GM12878 (cell line): ENCODE results near the gene HSPA12B. TPM values are rescaled to one million over a fixed set of nuclear protein-coding genes. Genes with fewer than 3 reads are reported as not detected.

Source experiments
- ATAC-seq: fragments of 200-7000 bp; cut with Tn5 transposase; 3 replicates; pipeline ENCODE4 v1.9.1; 2020; ENCODE audit warnings: mild to moderate bottlenecking, moderate library complexity
- BruUV-seq: library from RNA; stranded (reverse); fragments of 400-500 nt; replicated peaks from 2 replicates; lab custom pipeline; 2021; lab: Mats Ljungman, UMichigan
- CTCF ChIA-PET: fragments of 300-600 bp; sonication (Branson Sonifier 250); formaldehyde crosslinking; extraction: SDS; loops from one replicate; lab custom pipeline; 2021; ENCODE audit warnings: inconsistent platforms; lab: Yijun Ruan, JAX
- POLR2A ChIA-PET: fragments of 350-600 bp; formaldehyde crosslinking; extraction: SDS; loops from one replicate; lab custom pipeline; 2021; ENCODE audit warnings: inconsistent platforms; lab: Charles Lee
- RAD21 ChIA-PET: fragments of 300-600 bp; sonication (Branson Sonifier 250); formaldehyde crosslinking; loops from one replicate; lab custom pipeline; 2023; ENCODE audit warnings: antibody characterized with exemption; ENCODE audit not compliant: unreplicated experiment; lab: Charles Lee
- SMC1A ChIA-PET: fragments of 300-600 bp; sonication (Branson Sonifier 250); formaldehyde crosslinking; loops from one replicate; lab custom pipeline; 2023; ENCODE audit not compliant: unreplicated experiment, uncharacterized antibody; lab: Charles Lee
- DNase-seq: peaks from one replicate; pipeline ENCODE4 v3.0.0-alpha.2; 2011; ENCODE audit warnings: low read depth, low spot score
- FAIRE-seq: peaks from 3 replicates; lab custom pipeline; 2011; peaks lifted over from hg19 to GRCh38; lab: Jason Lieb, UNC
- H2AFZ ChIP-seq: 2 replicates; pipeline ENCODE4 v1.6.0; 2011; ENCODE audit warnings: low read depth, low read length, control low read depth; ENCODE audit not compliant: control insufficient read depth
- H3K27ac ChIP-seq: 2 replicates; pipeline ENCODE4 v1.5.1; 2011; ENCODE audit warnings: control low read depth; ENCODE audit not compliant: control insufficient read depth, insufficient read depth
- H3K27me3 ChIP-seq, 2 experiments: replicated peaks in 1 of 2; 2 replicates each; pipeline versions ENCODE4 v1.6.0 to v1.6.1; 2011; ENCODE audit warnings: low read length in 1 of 2; ENCODE audit not compliant: control insufficient read depth in 2 of 2, insufficient read depth in 2 of 2
- H3K36me3 ChIP-seq, 2 experiments: 2 replicates each; pipeline ENCODE4 v1.5.1; 2011; ENCODE audit warnings: low read length in 1 of 2; ENCODE audit not compliant: control insufficient read depth in 2 of 2, insufficient read depth in 2 of 2
- H3K4me1 ChIP-seq: 2 replicates; pipeline ENCODE4 v1.6.1; 2011; ENCODE audit warnings: mild to moderate bottlenecking, low read length, moderate library complexity, mixed read lengths; ENCODE audit not compliant: control insufficient read depth, insufficient read depth
- H3K4me2 ChIP-seq: 2 replicates; pipeline ENCODE4 v1.6.0; 2011; ENCODE audit warnings: control low read depth; ENCODE audit not compliant: control insufficient read depth, insufficient read depth
- H3K4me3 ChIP-seq: fragments of 200-600 bp; sonication (generic); 2 replicates; pipeline ENCODE4 v1.5.1; 2016
- H3K79me2 ChIP-seq: 2 replicates; pipeline ENCODE4 v1.6.0; 2011; ENCODE audit warnings: low read length; ENCODE audit not compliant: control insufficient read depth, insufficient read depth
- H3K9ac ChIP-seq: 2 replicates; pipeline ENCODE4 v1.8.0; 2011; ENCODE audit warnings: low read length, control low read depth, mixed read lengths; ENCODE audit not compliant: control insufficient read depth, insufficient read depth
- H3K9me3 ChIP-seq: replicated peaks from 3 replicates; pipeline ENCODE4 v1.5.1; 2011; ENCODE audit warnings: mild to moderate bottlenecking, low read length; ENCODE audit not compliant: control insufficient read depth, insufficient read depth
- H4K20me1 ChIP-seq: 2 replicates; pipeline ENCODE4 v1.6.0; 2011; ENCODE audit not compliant: control insufficient read depth, insufficient read depth
- CBX5 ChIP-seq: sonication (generic); IDR thresholded peaks from 2 replicates; pipeline ENCODE4 v1.6.1; 2016; ENCODE audit warnings: low read depth, moderate library complexity, mild to moderate bottlenecking, inconsistent platforms
- ESRRA ChIP-seq: IDR thresholded peaks from 2 replicates; pipeline ENCODE4 v1.6.1; 2012; ENCODE audit warnings: mild to moderate bottlenecking, low read length, improper control_type of control experiment
- MEF2A ChIP-seq: IDR thresholded peaks from 2 replicates; pipeline ENCODE4 v1.6.1; 2011; ENCODE audit warnings: low read depth, mild to moderate bottlenecking, low read length, moderate library complexity; ENCODE audit not compliant: insufficient read depth
- NFYA ChIP-seq: IDR thresholded peaks from 2 replicates; pipeline ENCODE4 v1.6.1; 2011; ENCODE audit warnings: low read depth, mild to moderate bottlenecking, low read length, improper control_type of control experiment, borderline replicate concordance
- PML ChIP-seq: IDR thresholded peaks from 2 replicates; pipeline ENCODE4 v1.6.1; 2012; ENCODE audit warnings: low read length, inconsistent platforms
- RCOR1 ChIP-seq: conservative IDR thresholded peaks from 2 replicates; pipeline ENCODE4 v1.6.1; 2012; ENCODE audit warnings: low read depth, low read length, improper control_type of control experiment
- SMAD5 ChIP-seq: IDR thresholded peaks from 2 replicates; pipeline ENCODE4 v1.6.1; 2016; ENCODE audit warnings: antibody characterized with exemption, low read depth
- TARDBP ChIP-seq: IDR thresholded peaks from 2 replicates; pipeline ENCODE4 v1.6.1; 2016; ENCODE audit warnings: borderline replicate concordance
- USF2 ChIP-seq: IDR thresholded peaks from 2 replicates; pipeline ENCODE4 v1.6.1; 2011; ENCODE audit warnings: low read depth, low read length, improper control_type of control experiment, borderline replicate concordance
- YY1 ChIP-seq: IDR thresholded peaks from 2 replicates; pipeline ENCODE4 v1.6.1; 2011; ENCODE audit warnings: low read depth, mild to moderate bottlenecking, low read length
- ZNF217 ChIP-seq: fragments of 450-650 bp; IDR thresholded peaks from 2 replicates; pipeline ENCODE4 v1.6.1; 2017; ENCODE audit warnings: antibody characterized with exemption, mild to moderate bottlenecking
- ZNF384 ChIP-seq: IDR thresholded peaks from 2 replicates; pipeline ENCODE4 v1.6.1; 2012; ENCODE audit warnings: low read depth, mild to moderate bottlenecking, low read length, improper control_type of control experiment, borderline replicate concordance
- ZSCAN29 ChIP-seq: fragments of 450-650 bp; IDR thresholded peaks from 2 replicates; pipeline ENCODE4 v1.6.1; 2017; ENCODE audit warnings: mild to moderate bottlenecking, moderate library complexity
- WGBS: methylation state at CpG from one replicate; pipeline ENCODE4 v1.1.6; 2016; ENCODE audit warnings: low lambda C conversion rate; ENCODE audit not compliant: insufficient replicate concordance, insufficient coverage; ENCODE audit errors: missing lambda C conversion rate; 5-methylcytosine and 5-hydroxymethylcytosine counted together
- in situ Hi-C: fragments of 300-500 bp; cut with MboI; formaldehyde crosslinking; loops from 9 replicates; pipeline ENCODE4 v1.14.3; 2018; ENCODE audit warnings: mixed read lengths
- intact Hi-C: fragments of 100-400 bp; cut with micrococcal nuclease; formaldehyde crosslinking; loops from one replicate; pipeline ENCODE4 v1.14.2; 2022; ENCODE audit not compliant: unreplicated experiment
- polyA plus RNA-seq, 11 experiments: library from polyadenylated mRNA; depleted of rRNA in 4 of 11; unstranded in 6 of 11; stranded (reverse) in 5 of 11; fragments of >200 nt; fragmentation: Nextera tagmentation in 4 of 11; fragmentation: Illumina TruSeq in 1 of 11; extraction: Ambion mirVana in 4 of 11; extraction: Trizol in 1 of 11; gene quantifications; 1 replicate in 1 of 11; 2 replicates in 10 of 11; pipeline versions ENCODE4 v1.2.1 to v1.2.3, GENCODE V29; 2011 to 2016; ENCODE audit warnings: inconsistent platforms in 2 of 11, missing spikeins in 2 of 11, low read depth in 1 of 11
- total RNA-seq, 4 experiments: library from RNA; depleted of rRNA in 3 of 4; stranded (reverse); fragments of >200 nt in 3 of 4; fragmentation: Illumina TruSeq in 1 of 4; extraction: Trizol in 1 of 4; gene quantifications; 2 replicates each; pipeline versions ENCODE4 v1.2.1 to v1.2.3, GENCODE V29; 2013 to 2021
- TF ChIP-seq, protein P1 (sequence below): IDR thresholded peaks from 2 replicates; pipeline ENCODE4 v1.6.1; 2011; ENCODE audit warnings: mild to moderate bottlenecking, low read depth, low read length, moderate library complexity; ENCODE audit not compliant: insufficient replicate concordance
- TF ChIP-seq, protein P2 (sequence below): fragments of 450-650 bp; conservative IDR thresholded peaks from 2 replicates; pipeline ENCODE4 v1.6.1; 2017; ENCODE audit warnings: mild to moderate bottlenecking, moderate library complexity

HSPA12B gene
- total and polyA plus RNA-seq, 10 of the 15 experiments (the other 5 are each of a cell fraction or from before 2014, with no cell fraction given) = 0.08 TPM; not detected in 9

GRCh38 chr20:3691897-3692296 is 40.6 kb upstream of the HSPA12B start:
- in situ Hi-C loops = no loop called here
- DNase-seq (no peak), FAIRE-seq (no peak), ATAC-seq (no peak)
- H3K27me3 ChIP-seq = no peaks in the 10 kb centered on the region; a peak in 1 of 4 replicates
- ChIA-PET POLR2A (no interaction called here), SMC1A (no interaction called here), CTCF (no interaction called here), RAD21 (no interaction called here)
- no peak overlapping the region for H2AFZ ChIP-seq
- BruUV-seq = no TSS peak
- H3K9ac ChIP-seq = no peak overlapping the region
- TF ChIP-seq CBX5 (no peak), ESRRA (no peak), SMAD5 (no peak), ZSCAN29 (no peak), MEF2A (no peak), YY1 (no peak), ZNF217 (no peak), ZNF384 (no peak), RCOR1 (no peak), TARDBP (no peak), USF2 (no peak), NFYA (no peak), PML (no peak)
- TF ChIP-seq, protein P1, sequence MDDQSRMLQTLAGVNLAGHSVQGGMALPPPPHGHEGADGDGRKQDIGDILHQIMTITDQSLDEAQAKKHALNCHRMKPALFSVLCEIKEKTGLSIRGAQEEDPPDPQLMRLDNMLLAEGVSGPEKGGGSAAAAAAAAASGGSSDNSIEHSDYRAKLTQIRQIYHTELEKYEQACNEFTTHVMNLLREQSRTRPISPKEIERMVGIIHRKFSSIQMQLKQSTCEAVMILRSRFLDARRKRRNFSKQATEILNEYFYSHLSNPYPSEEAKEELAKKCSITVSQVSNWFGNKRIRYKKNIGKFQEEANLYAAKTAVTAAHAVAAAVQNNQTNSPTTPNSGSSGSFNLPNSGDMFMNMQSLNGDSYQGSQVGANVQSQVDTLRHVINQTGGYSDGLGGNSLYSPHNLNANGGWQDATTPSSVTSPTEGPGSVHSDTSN = no peak
- TF ChIP-seq, protein P2, sequence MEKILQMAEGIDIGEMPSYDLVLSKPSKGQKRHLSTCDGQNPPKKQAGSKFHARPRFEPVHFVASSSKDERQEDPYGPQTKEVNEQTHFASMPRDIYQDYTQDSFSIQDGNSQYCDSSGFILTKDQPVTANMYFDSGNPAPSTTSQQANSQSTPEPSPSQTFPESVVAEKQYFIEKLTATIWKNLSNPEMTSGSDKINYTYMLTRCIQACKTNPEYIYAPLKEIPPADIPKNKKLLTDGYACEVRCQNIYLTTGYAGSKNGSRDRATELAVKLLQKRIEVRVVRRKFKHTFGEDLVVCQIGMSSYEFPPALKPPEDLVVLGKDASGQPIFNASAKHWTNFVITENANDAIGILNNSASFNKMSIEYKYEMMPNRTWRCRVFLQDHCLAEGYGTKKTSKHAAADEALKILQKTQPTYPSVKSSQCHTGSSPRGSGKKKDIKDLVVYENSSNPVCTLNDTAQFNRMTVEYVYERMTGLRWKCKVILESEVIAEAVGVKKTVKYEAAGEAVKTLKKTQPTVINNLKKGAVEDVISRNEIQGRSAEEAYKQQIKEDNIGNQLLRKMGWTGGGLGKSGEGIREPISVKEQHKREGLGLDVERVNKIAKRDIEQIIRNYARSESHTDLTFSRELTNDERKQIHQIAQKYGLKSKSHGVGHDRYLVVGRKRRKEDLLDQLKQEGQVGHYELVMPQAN = no peak
- H3K4me2 ChIP-seq = no peak overlapping the region
- no peaks in the 10 kb centered on the region for H3K79me2 ChIP-seq
- intact Hi-C loops = no loop called here
- WGBS = 43% methylated on average over 9 of the region's 9 CpGs
- no peaks in the 10 kb centered on the region for H3K36me3 ChIP-seq
- H3K27ac ChIP-seq = no peak overlapping the region
- no peaks in the 10 kb centered on the region for H4K20me1 ChIP-seq
- H3K9me3 ChIP-seq = peaks cover 1% of the 10 kb centered on the region; the same call in 1 of the 3 replicates
- no peak overlapping the region for H3K4me3 ChIP-seq
- H3K4me1 ChIP-seq = no peaks in the 10 kb centered on the region
